Panc1 (cell line): ENCODE results near the gene DDX28.

Experiments used
- POLR2AphosphoS5 ChIP-seq: IDR thresholded peaks from 2 replicates; pipeline ENCODE4 v1.6.1; 2012; ENCODE audit warnings: mild to moderate bottlenecking, low read depth, low read length, moderate library complexity
- TCF7L2 ChIP-seq: IDR thresholded peaks from 2 replicates; pipeline ENCODE4 v1.6.1; 2011; ENCODE audit warnings: mild to moderate bottlenecking, low read depth, low read length, inconsistent platforms
- TF ChIP-seq, protein P1 (sequence below): fragments of 450-650 bp; IDR thresholded peaks from 2 replicates; pipeline ENCODE4 v1.5.1; 2017; ENCODE audit warnings: mild to moderate bottlenecking
- TF ChIP-seq, protein P2 (sequence below), 2 experiments: IDR thresholded peaks; 2 replicates each; pipeline ENCODE4 v1.6.1; 2011 to 2012; ENCODE audit warnings: low read depth in 2 of 2, control low read depth in 1 of 2, low read length in 1 of 2, mild to moderate bottlenecking in 1 of 2, moderate library complexity in 1 of 2; ENCODE audit not compliant: insufficient read depth in 1 of 2

DNA sequence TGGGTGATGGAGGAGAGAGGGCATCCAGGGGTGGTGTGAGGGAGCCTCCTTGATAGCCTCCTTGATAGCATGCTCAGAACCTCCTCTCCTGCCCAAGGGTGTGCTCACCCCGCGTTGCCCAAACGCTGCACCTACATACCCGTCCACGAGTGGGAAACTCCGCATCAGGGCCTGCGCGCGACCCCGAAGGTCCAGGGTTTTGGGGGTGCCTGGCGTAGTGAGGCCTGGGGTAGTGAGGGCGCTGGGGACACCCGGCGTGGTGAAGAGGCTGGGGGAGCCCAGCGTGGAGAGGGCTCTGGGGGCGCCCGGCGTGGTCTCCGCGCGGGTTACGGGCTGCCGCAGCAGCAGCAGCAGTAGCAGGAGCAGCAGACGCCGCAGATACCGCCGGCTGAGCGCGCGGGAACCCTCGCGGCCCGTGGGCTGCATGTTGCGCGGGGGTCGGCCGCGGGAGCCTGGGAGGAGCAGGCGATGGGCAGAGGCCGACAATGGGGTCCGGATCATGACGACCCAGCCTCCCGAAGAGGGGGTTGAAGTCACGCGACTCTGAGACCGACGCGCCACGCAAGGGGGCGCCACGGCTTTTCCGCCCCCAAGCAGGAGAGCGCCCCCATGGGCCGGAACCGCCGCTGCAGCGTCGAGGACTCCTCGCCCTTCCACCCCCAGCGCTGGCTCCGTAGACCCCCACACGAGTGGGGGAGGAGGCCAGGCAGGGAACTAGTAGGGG lies 42.9 kb downstream of the DDX28 start, which contains the start of gene DPEP3:
- TF ChIP-seq, protein P1, sequence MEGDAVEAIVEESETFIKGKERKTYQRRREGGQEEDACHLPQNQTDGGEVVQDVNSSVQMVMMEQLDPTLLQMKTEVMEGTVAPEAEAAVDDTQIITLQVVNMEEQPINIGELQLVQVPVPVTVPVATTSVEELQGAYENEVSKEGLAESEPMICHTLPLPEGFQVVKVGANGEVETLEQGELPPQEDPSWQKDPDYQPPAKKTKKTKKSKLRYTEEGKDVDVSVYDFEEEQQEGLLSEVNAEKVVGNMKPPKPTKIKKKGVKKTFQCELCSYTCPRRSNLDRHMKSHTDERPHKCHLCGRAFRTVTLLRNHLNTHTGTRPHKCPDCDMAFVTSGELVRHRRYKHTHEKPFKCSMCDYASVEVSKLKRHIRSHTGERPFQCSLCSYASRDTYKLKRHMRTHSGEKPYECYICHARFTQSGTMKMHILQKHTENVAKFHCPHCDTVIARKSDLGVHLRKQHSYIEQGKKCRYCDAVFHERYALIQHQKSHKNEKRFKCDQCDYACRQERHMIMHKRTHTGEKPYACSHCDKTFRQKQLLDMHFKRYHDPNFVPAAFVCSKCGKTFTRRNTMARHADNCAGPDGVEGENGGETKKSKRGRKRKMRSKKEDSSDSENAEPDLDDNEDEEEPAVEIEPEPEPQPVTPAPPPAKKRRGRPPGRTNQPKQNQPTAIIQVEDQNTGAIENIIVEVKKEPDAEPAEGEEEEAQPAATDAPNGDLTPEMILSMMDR = no peak
- TF ChIP-seq, protein P2, sequence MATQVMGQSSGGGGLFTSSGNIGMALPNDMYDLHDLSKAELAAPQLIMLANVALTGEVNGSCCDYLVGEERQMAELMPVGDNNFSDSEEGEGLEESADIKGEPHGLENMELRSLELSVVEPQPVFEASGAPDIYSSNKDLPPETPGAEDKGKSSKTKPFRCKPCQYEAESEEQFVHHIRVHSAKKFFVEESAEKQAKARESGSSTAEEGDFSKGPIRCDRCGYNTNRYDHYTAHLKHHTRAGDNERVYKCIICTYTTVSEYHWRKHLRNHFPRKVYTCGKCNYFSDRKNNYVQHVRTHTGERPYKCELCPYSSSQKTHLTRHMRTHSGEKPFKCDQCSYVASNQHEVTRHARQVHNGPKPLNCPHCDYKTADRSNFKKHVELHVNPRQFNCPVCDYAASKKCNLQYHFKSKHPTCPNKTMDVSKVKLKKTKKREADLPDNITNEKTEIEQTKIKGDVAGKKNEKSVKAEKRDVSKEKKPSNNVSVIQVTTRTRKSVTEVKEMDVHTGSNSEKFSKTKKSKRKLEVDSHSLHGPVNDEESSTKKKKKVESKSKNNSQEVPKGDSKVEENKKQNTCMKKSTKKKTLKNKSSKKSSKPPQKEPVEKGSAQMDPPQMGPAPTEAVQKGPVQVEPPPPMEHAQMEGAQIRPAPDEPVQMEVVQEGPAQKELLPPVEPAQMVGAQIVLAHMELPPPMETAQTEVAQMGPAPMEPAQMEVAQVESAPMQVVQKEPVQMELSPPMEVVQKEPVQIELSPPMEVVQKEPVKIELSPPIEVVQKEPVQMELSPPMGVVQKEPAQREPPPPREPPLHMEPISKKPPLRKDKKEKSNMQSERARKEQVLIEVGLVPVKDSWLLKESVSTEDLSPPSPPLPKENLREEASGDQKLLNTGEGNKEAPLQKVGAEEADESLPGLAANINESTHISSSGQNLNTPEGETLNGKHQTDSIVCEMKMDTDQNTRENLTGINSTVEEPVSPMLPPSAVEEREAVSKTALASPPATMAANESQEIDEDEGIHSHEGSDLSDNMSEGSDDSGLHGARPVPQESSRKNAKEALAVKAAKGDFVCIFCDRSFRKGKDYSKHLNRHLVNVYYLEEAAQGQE (IDR thresholded peaks at IDR 0.05; ENCODE audit: insufficient read depth in 1 of 2, low read depth in 2 of 2, low read length in 1 of 2) = no peak
- TF ChIP-seq POLR2AphosphoS5 (no peak), TCF7L2 (no peak)
